PC-9 (cell line): ENCODE measurements around the gene REV3L.

ENCODE experiments used
- EZH2 ChIP-seq: fragments of 200-600 bp; sonication (generic); IDR thresholded peaks from 2 replicates; pipeline ENCODE4 v1.8.0; 2017; ENCODE audit warnings: antibody characterized with exemption, low read depth
- TF ChIP-seq, protein P1 (sequence below): fragments of 200-600 bp; sonication (generic); conservative IDR thresholded peaks from 2 replicates; pipeline ENCODE4 v1.6.1; 2017; ENCODE audit warnings: mixed run types, antibody characterized with exemption, mild to moderate bottlenecking, moderate library complexity

DNA sequence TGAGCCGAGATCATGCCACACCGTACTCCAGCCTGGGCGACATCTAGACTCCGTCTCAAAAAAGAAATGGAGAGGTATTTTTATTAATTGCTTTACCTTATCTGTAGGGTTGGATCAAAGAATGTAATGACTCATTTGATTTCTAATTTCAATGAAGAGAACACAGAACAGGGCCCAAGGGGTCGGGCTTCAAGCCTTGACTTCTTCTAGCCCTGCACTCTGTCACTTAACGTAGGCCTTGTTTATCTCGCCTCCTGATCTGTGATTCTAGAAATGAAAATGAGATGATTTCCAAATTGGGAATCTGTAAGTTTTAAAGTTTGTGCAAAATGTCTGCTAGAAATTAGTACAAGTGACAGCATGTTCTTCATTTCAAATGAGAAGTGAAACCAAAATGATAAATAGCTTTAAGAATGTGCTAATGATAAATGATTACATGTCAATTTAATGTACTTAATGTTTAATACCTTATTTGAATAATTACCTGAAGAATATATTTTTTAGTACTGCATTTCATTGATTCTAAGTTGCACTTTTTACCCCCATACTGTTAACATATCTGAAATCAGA lies 215.2 kb downstream of the REV3L start:
- TF ChIP-seq, protein P1, sequence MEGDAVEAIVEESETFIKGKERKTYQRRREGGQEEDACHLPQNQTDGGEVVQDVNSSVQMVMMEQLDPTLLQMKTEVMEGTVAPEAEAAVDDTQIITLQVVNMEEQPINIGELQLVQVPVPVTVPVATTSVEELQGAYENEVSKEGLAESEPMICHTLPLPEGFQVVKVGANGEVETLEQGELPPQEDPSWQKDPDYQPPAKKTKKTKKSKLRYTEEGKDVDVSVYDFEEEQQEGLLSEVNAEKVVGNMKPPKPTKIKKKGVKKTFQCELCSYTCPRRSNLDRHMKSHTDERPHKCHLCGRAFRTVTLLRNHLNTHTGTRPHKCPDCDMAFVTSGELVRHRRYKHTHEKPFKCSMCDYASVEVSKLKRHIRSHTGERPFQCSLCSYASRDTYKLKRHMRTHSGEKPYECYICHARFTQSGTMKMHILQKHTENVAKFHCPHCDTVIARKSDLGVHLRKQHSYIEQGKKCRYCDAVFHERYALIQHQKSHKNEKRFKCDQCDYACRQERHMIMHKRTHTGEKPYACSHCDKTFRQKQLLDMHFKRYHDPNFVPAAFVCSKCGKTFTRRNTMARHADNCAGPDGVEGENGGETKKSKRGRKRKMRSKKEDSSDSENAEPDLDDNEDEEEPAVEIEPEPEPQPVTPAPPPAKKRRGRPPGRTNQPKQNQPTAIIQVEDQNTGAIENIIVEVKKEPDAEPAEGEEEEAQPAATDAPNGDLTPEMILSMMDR, result no peak
- no peak for TF ChIP-seq EZH2
